DMS153 treated with DMSO at 0.1 percent for 48 hours (cell line): ENCODE data around the gene GRID2.
"Not testable (repeated sequence)": the region's sequence is repeated elsewhere in the genome, so short reads cannot be mapped to it uniquely, and the experiment has no call there.

Experiments
- DNase-seq: peaks from one replicate; lab custom pipeline; 2025; ENCODE audit not compliant: unreplicated experiment; lab: John Stamatoyannopoulos, UW

GRID2 gene

GRCh38 chr4:92305148-92305877, 1.5 kb downstream of the GRID2 start:
- DNase-seq, result no peak

- no peak for DNase-seq
Measured at GRCh38 chr4:92305878-92306520, 2.2 kb downstream of the GRID2 start.

- no peak for DNase-seq
Measured at GRCh38 chr4:92307181-92307580, 3.4 kb downstream of the GRID2 start.

- no peak for DNase-seq
Measured at GRCh38 chr4:92307866-92308265, 4.1 kb downstream of the GRID2 start.

- no peak for DNase-seq
Measured at GRCh38 chr4:92317047-92317446, 13.3 kb downstream of the GRID2 start.

GRCh38 chr4:92328095-92328494, 24.3 kb downstream of the GRID2 start:
- DNase-seq, result no peak

- DNase-seq, result no peak
Measured at GRCh38 chr4:92333016-92333415, 29.2 kb downstream of the GRID2 start.

GRCh38 chr4:92334716-92335350, 31.1 kb downstream of the GRID2 start:
- no peak for DNase-seq

GRCh38 chr4:92339676-92340075, 35.9 kb downstream of the GRID2 start:
- no peak for DNase-seq

- no peak for DNase-seq
Measured at GRCh38 chr4:92344216-92344615, 40.5 kb downstream of the GRID2 start.

- no peak for DNase-seq
Measured at GRCh38 chr4:92346289-92346688, 42.5 kb downstream of the GRID2 start.

- no peak for DNase-seq
Measured at GRCh38 chr4:92357966-92358365, 54.2 kb downstream of the GRID2 start.

- no peak for DNase-seq
Measured at GRCh38 chr4:92359491-92359890, 55.7 kb downstream of the GRID2 start.

- DNase-seq, result no peak
Measured at GRCh38 chr4:92362028-92362427, 58.3 kb downstream of the GRID2 start.

- DNase-seq, result no peak
Measured at GRCh38 chr4:92368653-92369052, 64.9 kb downstream of the GRID2 start.

- no peak for DNase-seq
Measured at GRCh38 chr4:92381616-92382015, 77.8 kb downstream of the GRID2 start.

- DNase-seq, result no peak
Measured at GRCh38 chr4:92382128-92382527, 78.4 kb downstream of the GRID2 start.

- DNase-seq, result no peak
Measured at GRCh38 chr4:92387459-92388069, 83.8 kb downstream of the GRID2 start.

GRCh38 chr4:92399032-92399431, 95.3 kb downstream of the GRID2 start:
- no peak for DNase-seq

- not testable (repeated sequence) for DNase-seq
Measured at GRCh38 chr4:92403525-92403924, 99.8 kb downstream of the GRID2 start.

GRCh38 chr4:92406488-92406887, 102.7 kb downstream of the GRID2 start:
- no peak for DNase-seq

GRCh38 chr4:92421920-92422319, 118.2 kb downstream of the GRID2 start:
- no peak for DNase-seq
